CD4-positive, CD25-positive, alpha-beta regulatory T cell (primary cell): ENCODE measurements around the gene MACIR. TPM values are rescaled to one million over a fixed set of nuclear protein-coding genes. Genes with fewer than 3 reads are reported as not detected.

Source experiments
- ATAC-seq, 2 donors: fragments of 150-1000 bp; cut with Tn5 transposase; one replicate each; pipeline ENCODE4 v1.10.0; 2021; ENCODE audit warnings: low read depth in 2 of 2, moderate number of reproducible peaks in 2 of 2, moderate library complexity in 1 of 2
- DNase-seq, 3 donors: peaks; one replicate each; pipeline versions ENCODE4 v3.0.0 to v3.0.0-alpha.2; 2012 to 2022; ENCODE audit warnings: mixed read lengths in 1 of 3
- H3K27ac ChIP-seq: one replicate; pipeline ENCODE4 v1.7.0; 2013; ENCODE audit warnings: mild to moderate bottlenecking, low read length; ENCODE audit not compliant: insufficient read depth, poor library complexity, severe bottlenecking
- H3K27me3 ChIP-seq: one replicate; pipeline ENCODE4 v1.7.0; 2013; ENCODE audit warnings: low read length; ENCODE audit not compliant: control insufficient read depth, insufficient read depth
- H3K36me3 ChIP-seq: one replicate; pipeline ENCODE4 v1.7.0; 2013; ENCODE audit warnings: mild to moderate bottlenecking, low read length, moderate library complexity; ENCODE audit not compliant: control insufficient read depth, insufficient read depth
- H3K4me1 ChIP-seq: 2 replicates; pipeline ENCODE4 v1.7.0; 2013; ENCODE audit warnings: mild to moderate bottlenecking, low read length; ENCODE audit not compliant: insufficient read depth, control insufficient read depth, poor library complexity, severe bottlenecking
- H3K4me3 ChIP-seq: one replicate; pipeline ENCODE4 v1.7.0; 2013; ENCODE audit warnings: low read depth, mild to moderate bottlenecking, low read length, moderate library complexity
- H3K9me3 ChIP-seq, 2 experiments: 1 replicate in 1 of 2; 2 replicates in 1 of 2; pipeline ENCODE4 v1.7.0; 2013; ENCODE audit warnings: low read length in 2 of 2, mild to moderate bottlenecking in 1 of 2, moderate library complexity in 1 of 2; ENCODE audit not compliant: control insufficient read depth in 2 of 2
- H3K27ac Mint-ChIP-seq, 3 donors: one replicate each; pipeline ENCODE4 v1.8.0; 2020 to 2022; ENCODE audit warnings: mild to moderate bottlenecking in 3 of 3, mixed read lengths in 3 of 3, moderate library complexity in 2 of 3
- H3K27me3 Mint-ChIP-seq: one replicate; pipeline ENCODE4 v1.8.0; 2022; ENCODE audit warnings: mild to moderate bottlenecking, mixed read lengths
- H3K36me3 Mint-ChIP-seq: one replicate; pipeline ENCODE4 v1.8.0; 2020; ENCODE audit warnings: mixed read lengths
- H3K4me1 Mint-ChIP-seq, 4 donors: one replicate each; pipeline ENCODE4 v1.8.0; 2020 to 2022; ENCODE audit warnings: mixed read lengths in 4 of 4, mild to moderate bottlenecking in 1 of 4
- H3K4me3 Mint-ChIP-seq, 4 donors: one replicate each; pipeline ENCODE4 v1.8.0; 2020 to 2022; ENCODE audit warnings: mild to moderate bottlenecking in 4 of 4, mixed read lengths in 4 of 4, moderate library complexity in 3 of 4
- H3K9me3 Mint-ChIP-seq, 7 donors: one replicate each; pipeline ENCODE4 v1.8.0; 2020 to 2022; ENCODE audit warnings: mixed read lengths in 7 of 7, mild to moderate bottlenecking in 3 of 7, moderate library complexity in 2 of 7
- polyA plus RNA-seq, 4 donors: library from polyadenylated mRNA; unstranded; fragments of 300-500 nt; fragmentation: Illumina TruSeq; gene quantifications; one replicate each; pipeline ENCODE4 v1.2.3, GENCODE V29; 2021
- total RNA-seq: library from RNA; stranded (reverse); gene quantifications from one replicate; pipeline ENCODE4 v1.2.3, GENCODE V29; 2022

Gene MACIR
- total and polyA plus RNA-seq, 5 donors from 2014 or later = 2.7 to 4.8 (median 4.4) TPM

DNA sequence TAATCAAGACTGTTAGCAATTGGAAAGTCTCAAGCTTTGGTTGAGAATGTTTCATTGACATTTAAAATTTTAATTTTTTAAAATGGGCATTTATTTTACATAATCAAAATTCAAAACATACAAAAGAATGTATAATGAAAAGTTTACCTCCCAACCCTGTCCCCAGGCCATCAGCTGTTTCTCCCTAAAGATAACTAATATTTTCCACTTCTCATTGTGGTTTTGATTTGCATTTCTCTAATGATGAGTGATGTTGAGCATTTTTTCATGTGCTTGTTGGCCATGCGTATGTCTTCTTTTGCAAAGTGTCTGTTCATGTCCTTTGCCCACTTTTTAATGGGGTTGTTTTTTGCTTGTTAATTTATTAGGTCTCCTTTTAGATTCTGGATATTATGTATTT lies 11.4 kb upstream of the MACIR start:
- ATAC-seq = no peak
- H3K4me1 ChIP-seq = no peaks in the 10 kb centered on the region
- no peak overlapping the region for H3K4me3 ChIP-seq
- peaks cover 35% of the 10 kb centered on the region for H3K27me3 ChIP-seq
- no peak for DNase-seq
- Mint-ChIP-seq H3K9me3 (peaks cover 0 to 8% (median under 1%) of the 10 kb centered on the region in 7 donors), H3K4me3 (no peak overlapping the region), H3K27me3 (peaks cover 88% of the 10 kb centered on the region), H3K36me3 (no peaks in the 10 kb centered on the region), H3K4me1 (peaks cover 0 to 4% (median 3%) of the 10 kb centered on the region in 4 donors), H3K27ac (no peak overlapping the region)
- no peak overlapping the region for H3K27ac ChIP-seq
- no peaks in the 10 kb centered on the region for H3K36me3 ChIP-seq
- H3K9me3 ChIP-seq = no peaks in the 10 kb centered on the region

DNA sequence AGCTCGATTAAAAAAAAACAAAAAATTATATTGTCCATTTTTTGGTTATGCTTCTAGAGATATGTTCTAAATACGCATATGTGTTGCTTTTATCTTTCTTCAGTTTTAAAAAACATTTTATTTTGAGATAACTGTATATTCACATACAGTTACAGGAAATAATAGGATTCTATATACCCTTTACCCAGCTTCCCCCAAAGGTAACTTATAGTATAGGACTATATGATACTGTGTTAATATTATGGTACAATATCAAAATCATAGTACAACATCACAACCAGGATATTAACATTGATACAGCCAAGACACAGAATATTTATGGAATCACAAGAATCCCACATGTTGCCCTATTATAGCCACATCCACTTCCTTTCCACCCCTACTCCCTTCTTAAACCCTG lies 9.5 kb upstream of the MACIR start:
- Histone ChIP-seq H3K4me3 (no peak overlapping the region), H3K36me3 (no peaks in the 10 kb centered on the region), H3K27ac (no peak overlapping the region), H3K4me1 (no peaks in the 10 kb centered on the region), H3K27me3 (peaks cover 49% of the 10 kb centered on the region), H3K9me3 (no peaks in the 10 kb centered on the region)
- Mint-ChIP-seq H3K36me3 (no peaks in the 10 kb centered on the region), H3K4me3 (no peak overlapping the region), H3K4me1 (peaks cover 0 to 4% (median 3%) of the 10 kb centered on the region in 4 donors), H3K27ac (no peak overlapping the region), H3K9me3 (peaks cover 0 to 6% (median 0%) of the 10 kb centered on the region in 7 donors), H3K27me3 (peaks cover 86% of the 10 kb centered on the region)
- DNase-seq (no peak), ATAC-seq (no peak)

DNA sequence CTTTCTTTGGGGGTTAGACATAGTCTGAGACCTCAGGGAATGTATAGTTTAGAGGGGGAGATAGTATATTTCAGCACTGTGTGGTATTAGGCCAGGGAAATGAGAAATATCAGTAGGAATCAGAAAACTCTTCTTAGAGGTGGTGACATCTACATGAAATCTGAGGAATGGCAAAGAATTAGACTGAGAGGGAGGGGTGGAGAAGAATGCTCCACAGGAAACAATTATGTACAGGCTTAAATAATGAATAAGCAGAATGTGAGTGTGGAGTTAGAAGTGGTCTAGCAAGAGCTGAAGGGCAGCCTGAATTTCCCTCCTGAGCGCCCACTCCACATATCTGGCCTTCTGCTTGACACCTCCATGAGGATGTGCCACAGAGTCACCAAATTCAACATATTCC lies 3.6 kb upstream of the MACIR start:
- Mint-ChIP-seq H3K4me3 (peak overlapping the region in 1 of 4 donors; percentile 23), H3K27ac (no peak overlapping the region), H3K27me3 (peaks cover 46% of the 10 kb centered on the region), H3K36me3 (no peaks in the 10 kb centered on the region), H3K9me3 (peaks cover 0 to 4% (median 0%) of the 10 kb centered on the region in 7 donors), H3K4me1 (peaks cover 0 to 7% (median 4%) of the 10 kb centered on the region in 4 donors)
- Histone ChIP-seq H3K4me3 (no peak overlapping the region), H3K4me1 (peaks cover 8% of the 10 kb centered on the region), H3K36me3 (no peaks in the 10 kb centered on the region), H3K27me3 (peaks cover 30% of the 10 kb centered on the region), H3K9me3 (no peaks in the 10 kb centered on the region), H3K27ac (no peak overlapping the region)
- DNase-seq (no peak), ATAC-seq (no peak)

- no peaks in the 10 kb centered on the region for H3K36me3 Mint-ChIP-seq
- Histone ChIP-seq H3K27ac (no peak overlapping the region), H3K9me3 (no peaks in the 10 kb centered on the region), H3K36me3 (no peaks in the 10 kb centered on the region), H3K4me3 (no peak overlapping the region), H3K27me3 (peaks cover 28% of the 10 kb centered on the region), H3K4me1 (peaks cover 15% of the 10 kb centered on the region)
- peaks cover 1 to 14% (median 9%) of the 10 kb centered on the region in 4 donors for H3K4me1 Mint-ChIP-seq
- ATAC-seq (no peak), DNase-seq (no peak)
- peak overlapping the region in 1 of 4 donors; percentile 6 for H3K4me3 Mint-ChIP-seq
- H3K27me3 Mint-ChIP-seq = peaks cover 39% of the 10 kb centered on the region
- peaks cover 0 to 4% (median 0%) of the 10 kb centered on the region in 7 donors for H3K9me3 Mint-ChIP-seq
- H3K27ac Mint-ChIP-seq = no peak overlapping the region
These were observed 2.9 kb upstream of the MACIR start for GRCh38 chr5:103255691-103256090.

DNA sequence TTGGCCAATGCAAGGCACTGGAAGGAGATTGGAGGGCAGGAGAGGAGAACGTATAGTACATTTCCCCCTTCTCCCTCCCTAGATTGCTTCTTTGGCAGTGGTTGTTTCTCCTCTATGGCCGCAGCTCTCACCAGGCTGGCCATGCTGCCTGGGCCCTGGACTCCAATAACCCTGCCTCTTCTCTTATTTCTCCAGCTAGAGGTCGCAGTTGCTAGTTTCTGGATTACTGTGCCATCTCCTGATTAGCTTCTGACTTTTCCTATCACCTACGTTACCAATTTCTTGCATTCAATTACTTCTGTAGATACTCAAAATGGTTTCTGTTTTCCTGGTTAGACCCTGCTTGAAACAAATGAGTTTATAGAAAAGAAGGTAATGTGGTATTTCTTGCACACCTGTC lies 2.4 kb upstream of the MACIR start:
- Mint-ChIP-seq H3K9me3 (peaks cover 0 to 2% (median 0%) of the 10 kb centered on the region in 7 donors), H3K27me3 (peaks cover 34% of the 10 kb centered on the region), H3K36me3 (no peaks in the 10 kb centered on the region), H3K4me3 (peak overlapping the region in 1 of 4 donors; percentile 6), H3K4me1 (peaks cover 6 to 19% (median 14%) of the 10 kb centered on the region in 4 donors), H3K27ac (no peak overlapping the region)
- Histone ChIP-seq H3K4me1 (peaks cover 20% of the 10 kb centered on the region), H3K27ac (no peak overlapping the region), H3K36me3 (no peaks in the 10 kb centered on the region), H3K4me3 (no peak overlapping the region), H3K27me3 (peaks cover 26% of the 10 kb centered on the region), H3K9me3 (no peaks in the 10 kb centered on the region)
- DNase-seq = no peak
- ATAC-seq = no peak

DNA sequence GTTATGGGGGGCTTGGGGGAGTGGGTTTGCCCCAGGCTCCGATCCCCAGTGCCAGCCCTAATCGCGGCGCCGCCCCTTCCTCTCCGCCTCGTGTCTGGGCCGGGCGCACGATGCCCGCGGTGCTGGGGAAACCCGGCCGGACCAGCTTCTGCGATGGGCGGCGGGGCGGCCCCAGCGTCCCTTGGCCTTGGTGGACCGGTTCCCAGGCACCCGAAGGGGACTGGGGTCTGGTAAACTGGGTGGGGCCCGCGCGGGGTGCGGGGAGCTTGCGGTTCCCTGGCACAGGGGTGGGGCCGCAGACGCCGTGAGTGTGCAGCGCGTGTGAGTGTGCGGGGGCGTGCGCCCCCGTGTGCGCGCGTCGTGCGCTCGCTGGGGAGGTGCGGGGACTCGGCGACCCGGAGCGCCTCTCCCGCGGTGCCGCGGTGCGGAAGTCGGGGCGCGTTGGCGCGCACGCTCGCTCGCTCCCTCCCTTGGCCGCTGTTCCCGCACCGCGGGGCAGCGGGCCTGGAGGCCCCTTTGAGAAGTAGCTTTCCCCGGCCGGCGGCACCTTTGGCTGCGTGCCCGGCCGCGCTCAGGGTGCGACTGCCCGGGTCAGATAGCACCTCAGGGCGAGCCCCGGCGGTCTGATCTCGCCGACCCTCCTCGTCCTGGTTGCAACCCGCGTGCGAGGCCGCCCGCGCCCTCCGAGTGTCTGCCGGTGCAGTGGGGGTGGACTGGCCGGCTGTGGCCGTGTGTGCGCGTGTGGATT lies 568 bp downstream of the MACIR start:
- peaks cover 12% of the 10 kb centered on the region for H3K27me3 Mint-ChIP-seq
- H3K27me3 ChIP-seq = peaks cover 10% of the 10 kb centered on the region
- no peaks in the 10 kb centered on the region for H3K9me3 ChIP-seq
- peaks cover 17 to 39% (median 20%) of the 10 kb centered on the region in 4 donors for H3K4me1 Mint-ChIP-seq
- H3K27ac Mint-ChIP-seq = peak overlapping the region in 2 of 3 donors; percentile 62 to 67
- H3K4me3 ChIP-seq = no peak overlapping the region
- ATAC-seq = peak; percentile 50 to 54
- H3K9me3 Mint-ChIP-seq = peaks cover 0 to 2% (median 0%) of the 10 kb centered on the region in 7 donors
- peak overlapping the region; percentile 70 for H3K27ac ChIP-seq
- DNase-seq = peak; percentile 52 to 80 (median 71)
- H3K4me1 ChIP-seq = peaks cover 22% of the 10 kb centered on the region
- no peaks in the 10 kb centered on the region for H3K36me3 Mint-ChIP-seq
- H3K4me3 Mint-ChIP-seq = peak overlapping the region; percentile 87 to 97 (median 93)
- H3K36me3 ChIP-seq = no peaks in the 10 kb centered on the region

DNA sequence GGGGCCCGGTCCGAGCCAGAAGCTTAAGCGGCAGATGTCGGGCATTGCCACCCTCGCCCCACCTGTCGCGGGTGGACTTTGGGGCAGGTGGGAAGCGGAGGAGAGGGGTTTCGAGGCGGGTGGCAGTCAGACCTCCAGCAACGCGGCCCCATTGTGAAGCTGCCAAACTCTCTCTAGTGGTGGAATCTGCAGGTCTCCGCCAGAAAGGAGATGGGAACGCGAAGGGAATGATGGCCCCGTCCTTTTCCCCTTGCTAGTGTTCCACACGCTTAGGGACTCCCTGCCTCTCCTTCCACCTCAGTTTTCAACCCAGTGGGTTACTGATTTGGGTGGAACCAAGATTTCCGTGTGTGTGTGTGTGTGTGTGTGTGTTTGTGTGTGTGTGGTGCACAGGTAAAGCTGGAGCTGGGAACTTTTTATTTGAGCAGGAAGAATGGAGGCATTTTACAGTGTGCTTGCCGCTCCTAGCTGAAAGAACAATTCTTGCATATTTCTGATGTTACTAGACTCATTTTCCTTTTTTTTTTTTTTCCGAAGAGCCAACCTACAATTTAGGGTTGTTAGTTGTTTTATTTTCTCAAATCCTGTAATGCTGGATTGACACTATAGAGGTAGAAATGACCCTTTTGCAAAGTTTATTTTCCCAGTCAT lies 1.3 kb downstream of the MACIR start:
- H3K27me3 Mint-ChIP-seq = peaks cover 7% of the 10 kb centered on the region
- Histone ChIP-seq H3K27ac (no peak overlapping the region), H3K36me3 (no peaks in the 10 kb centered on the region), H3K9me3 (no peaks in the 10 kb centered on the region), H3K4me1 (peaks cover 22% of the 10 kb centered on the region), H3K4me3 (peak overlapping the region; percentile 72), H3K27me3 (peaks cover 8% of the 10 kb centered on the region)
- H3K9me3 Mint-ChIP-seq = peaks cover 0 to 2% (median 0%) of the 10 kb centered on the region in 7 donors
- ATAC-seq (no peak), DNase-seq (no peak)
- peak overlapping the region; percentile 87 to 97 (median 93) for H3K4me3 Mint-ChIP-seq
- H3K36me3 Mint-ChIP-seq = no peaks in the 10 kb centered on the region
- H3K27ac Mint-ChIP-seq = peak overlapping the region in 2 of 3 donors; percentile 62 to 67
- H3K4me1 Mint-ChIP-seq = peaks cover 18 to 44% (median 21%) of the 10 kb centered on the region in 4 donors
